SK-MEL-5 (cell line): ENCODE measurements around the gene NEO1. TPM values are rescaled to one million over a fixed set of nuclear protein-coding genes. Genes with fewer than 3 reads are reported as not detected.

Source experiments
- DNase-seq: peaks from one replicate; pipeline ENCODE4 v3.0.0-alpha.2; 2016; ENCODE audit warnings: low read depth, low spot score
- in situ Hi-C: cut with HindIII; loops from 2 replicates; pipeline ENCODE4 v1.10.0; 2016; ENCODE audit warnings: low sequenced_read_pairs, high pct_unique_total_duplicates, low pct_unique_long_range_greater_than_20kb
- total RNA-seq: library from RNA; depleted of rRNA; stranded (reverse); fragments of >200 nt; shearing (Covaris generic); gene quantifications from 2 replicates; pipeline ENCODE4 v1.2.3, GENCODE V29; 2014

NEO1 gene
- total RNA-seq, 1 experiment from 2014 or later, result 11.5 TPM

GRCh38 chr15:73052653-73053397, 562 bp downstream of the NEO1 start:
- peak; percentile 73 for DNase-seq
- in situ Hi-C loops, result no loop called here

- DNase-seq, result no peak
- in situ Hi-C loops, result no loop called here
Measured at GRCh38 chr15:73053398-73053723, 1.1 kb downstream of the NEO1 start.

- DNase-seq, result no peak
- in situ Hi-C loops, result no loop called here
Measured at GRCh38 chr15:73054417-73054953, 2.2 kb downstream of the NEO1 start.

GRCh38 chr15:73056460-73056859, 4.2 kb downstream of the NEO1 start:
- in situ Hi-C loops, result no loop called here
- DNase-seq, result no peak

- DNase-seq, result no peak
- in situ Hi-C loops, result no loop called here
Measured at GRCh38 chr15:73058437-73058836, 6.2 kb downstream of the NEO1 start.

DNA sequence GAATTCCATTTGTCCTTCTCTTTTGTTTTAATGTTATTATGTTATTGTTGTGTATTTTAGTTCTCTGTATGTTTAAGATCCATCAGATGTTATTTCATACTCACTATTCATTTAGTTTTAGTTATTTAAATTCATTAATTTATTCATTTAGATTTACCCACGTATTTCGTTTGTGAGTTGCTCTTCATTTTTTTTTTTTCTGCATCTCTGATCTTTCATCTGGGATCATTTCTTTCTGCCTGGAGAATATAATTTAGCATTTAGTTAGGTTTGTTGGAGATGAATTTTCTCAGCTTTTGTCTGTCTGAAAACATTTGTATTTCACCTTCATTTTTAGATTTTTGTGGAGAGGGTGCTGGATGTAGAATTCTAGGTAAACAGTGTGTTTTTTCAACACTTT, 12.9 kb downstream of the NEO1 start:
- in situ Hi-C loops, result no loop called here

DNA sequence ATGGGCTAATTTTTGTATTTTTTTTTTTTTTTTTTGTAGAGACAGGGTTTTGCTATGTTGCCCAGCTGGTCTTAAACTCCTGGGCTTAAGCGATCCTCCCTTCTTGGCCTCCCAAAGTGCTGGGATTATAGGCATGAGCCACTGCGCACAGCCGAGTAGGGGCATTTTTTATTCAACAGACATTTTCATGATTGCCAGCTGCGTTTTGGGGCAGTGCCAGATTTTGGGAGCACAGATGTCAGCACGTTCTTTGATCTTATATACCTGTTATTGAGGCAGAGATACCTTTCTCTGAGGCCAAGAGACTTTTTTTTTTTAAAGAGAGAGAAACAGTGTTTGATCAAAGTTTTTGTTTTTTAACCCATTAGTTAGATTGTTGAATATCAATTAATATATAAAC, 16.8 kb downstream of the NEO1 start:
- no peak for DNase-seq
- in situ Hi-C loops, result no loop called here

More for the DNA sequence above, 12.9 kb downstream of the NEO1 start:
- DNase-seq, result no peak

GRCh38 chr15:73072894-73073293, 20.6 kb downstream of the NEO1 start:
- no peak for DNase-seq
- in situ Hi-C loops, result no loop called here

DNA sequence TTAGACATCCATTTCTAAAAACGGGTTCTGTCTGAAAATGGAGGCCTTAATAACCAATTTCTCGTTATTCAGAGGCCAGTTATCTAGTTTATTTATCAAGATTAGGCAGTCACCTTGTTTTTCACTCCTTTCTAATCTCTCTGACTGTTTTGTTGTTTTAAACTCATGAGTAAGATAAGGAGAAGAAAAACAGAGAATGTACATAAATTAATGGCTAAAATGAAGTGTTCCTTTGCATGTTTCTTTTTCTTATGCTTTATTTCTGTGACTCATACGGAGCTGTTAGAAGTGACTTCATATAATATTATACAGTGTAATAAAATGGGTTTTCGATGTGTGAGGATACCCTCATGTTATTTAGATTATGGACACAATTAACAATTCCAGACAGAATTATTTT, 22.0 kb downstream of the NEO1 start:
- in situ Hi-C loops, result no loop called here

DNA sequence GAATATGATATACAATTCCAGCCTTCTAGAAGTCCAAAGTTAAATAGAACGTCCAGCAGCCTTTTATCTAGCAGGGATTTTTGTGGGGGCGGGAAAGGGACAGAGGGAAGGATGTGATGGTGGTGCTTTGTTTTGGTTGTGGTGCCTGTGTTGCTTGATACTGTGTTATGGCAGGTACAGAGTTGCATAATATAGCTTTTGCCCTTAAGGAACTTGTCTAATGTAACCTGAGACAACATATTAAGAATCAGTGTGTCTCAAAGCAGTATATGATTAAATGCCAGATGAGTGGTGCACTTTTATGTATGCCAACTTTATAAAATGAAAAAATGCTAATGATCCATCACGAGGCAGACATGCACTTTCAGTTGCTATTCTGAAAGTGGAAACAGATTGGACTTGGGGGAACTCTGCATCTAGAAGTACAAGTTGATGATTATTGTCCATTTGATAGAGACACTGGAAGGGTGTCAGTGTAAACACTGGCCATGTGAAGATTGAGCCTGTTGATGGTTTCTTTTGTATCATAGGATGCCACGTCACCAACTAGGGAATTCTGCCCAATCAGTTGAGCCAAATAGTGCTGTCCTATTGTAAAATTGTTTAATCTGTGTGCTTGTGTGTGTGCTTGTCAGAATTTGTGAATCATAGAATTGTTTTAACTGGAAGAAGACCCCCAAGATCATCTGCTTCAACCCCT, 23.0 kb downstream of the NEO1 start:
- peak; percentile 15 for DNase-seq
- in situ Hi-C loops, result no loop called here

More for the DNA sequence above, 22.0 kb downstream of the NEO1 start:
- DNase-seq, result no peak

DNA sequence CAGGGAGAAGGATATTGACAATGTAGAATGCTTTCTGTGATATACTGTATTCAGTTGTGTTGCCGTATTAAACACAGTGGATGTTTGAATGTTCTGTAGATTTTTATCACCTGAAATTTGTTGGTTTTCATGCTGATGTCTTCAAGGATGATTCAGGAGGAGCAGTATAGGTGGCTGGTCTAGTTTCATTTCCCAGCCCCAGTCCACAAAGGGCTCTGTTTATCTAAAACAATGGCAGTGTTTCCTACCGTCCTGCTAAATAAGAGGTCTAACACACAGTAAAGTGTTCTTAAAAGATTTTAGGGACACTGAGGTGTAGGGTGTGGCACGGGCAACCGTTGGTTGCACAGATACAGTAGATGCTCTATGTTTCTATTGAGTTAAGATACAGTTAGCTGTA, 26.0 kb downstream of the NEO1 start:
- in situ Hi-C loops, result no loop called here
- DNase-seq, result no peak

- no peak for DNase-seq
- in situ Hi-C loops, result no loop called here
Measured at GRCh38 chr15:73078722-73079121, 26.5 kb downstream of the NEO1 start.

DNA sequence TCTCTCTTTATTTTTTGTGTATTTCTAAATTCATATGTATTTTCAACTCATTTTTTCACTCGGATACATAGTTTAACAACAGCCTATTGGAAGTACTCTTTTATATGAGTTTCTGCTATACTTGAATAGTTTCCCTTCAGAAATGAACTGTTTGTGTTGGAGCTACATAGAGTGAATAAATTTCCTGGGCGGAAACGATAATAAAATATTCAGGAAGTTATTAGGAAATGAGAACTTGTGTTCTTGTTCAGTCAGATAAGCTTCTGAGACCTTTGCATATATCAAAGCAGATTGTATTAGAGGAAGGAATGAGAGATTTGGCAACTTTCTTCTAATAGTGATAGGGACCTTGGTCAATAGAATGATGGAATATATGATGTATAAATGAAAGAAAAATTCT, 27.3 kb downstream of the NEO1 start:
- in situ Hi-C loops, result no loop called here
- DNase-seq, result no peak

DNA sequence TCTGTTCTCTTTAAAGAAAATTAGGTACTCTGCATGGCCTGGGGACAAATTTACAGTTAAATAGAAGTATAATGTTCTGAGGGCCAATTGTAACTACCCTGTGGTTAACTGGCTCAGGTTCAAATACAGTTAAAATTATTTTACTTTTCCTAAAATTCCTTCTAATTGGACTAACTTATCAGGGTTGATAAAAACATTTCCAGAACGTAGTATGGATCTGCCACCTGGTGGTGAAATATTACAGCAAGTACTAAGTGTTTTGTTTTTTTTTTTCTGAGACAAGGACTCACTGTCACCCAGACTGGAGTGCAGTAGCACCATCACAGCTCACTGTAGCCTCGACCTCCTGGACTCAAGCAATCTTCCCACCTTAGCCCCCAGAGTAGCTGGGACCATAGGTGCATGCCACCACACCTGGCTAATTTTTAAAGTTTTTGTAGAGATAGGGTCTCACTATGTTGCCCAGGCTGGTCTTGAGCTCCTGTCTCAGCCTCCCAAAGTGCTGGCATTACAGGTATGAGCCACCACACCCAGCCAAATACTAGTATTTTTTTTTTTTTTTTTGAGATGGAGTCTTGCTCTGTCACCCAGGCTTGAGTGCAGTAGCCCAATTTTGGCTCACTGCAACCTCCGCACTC, 29.2 kb downstream of the NEO1 start:
- peak; percentile 76 for DNase-seq
- in situ Hi-C loops, result no loop called here

DNA sequence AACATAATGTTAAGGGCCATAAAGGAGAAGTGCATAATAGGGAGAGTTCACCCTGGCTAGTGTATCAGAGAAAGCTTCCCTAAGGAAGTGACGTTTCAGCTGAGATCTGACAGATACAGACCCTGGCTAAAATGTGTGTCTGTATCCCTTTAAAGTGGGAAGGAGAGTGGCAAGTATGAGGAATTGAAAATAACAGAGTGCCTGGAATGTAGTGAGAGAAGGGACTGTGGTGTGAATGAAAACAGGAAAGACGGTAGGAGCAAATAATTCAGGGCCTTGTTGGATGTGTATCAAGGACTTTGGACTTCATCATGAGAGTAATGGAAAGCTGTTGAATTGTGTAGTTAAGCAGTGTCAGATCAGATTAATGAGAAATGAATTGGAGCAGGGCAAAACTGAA, 30.5 kb downstream of the NEO1 start:
- in situ Hi-C loops, result no loop called here
- no peak for DNase-seq

GRCh38 chr15:73087098-73087497, 34.8 kb downstream of the NEO1 start:
- in situ Hi-C loops, result no loop called here

GRCh38 chr15:73105064-73105463, 52.8 kb downstream of the NEO1 start:
- in situ Hi-C loops, result no loop called here
- no peak for DNase-seq

More at GRCh38 chr15:73087098-73087497, 34.8 kb downstream of the NEO1 start:
- no peak for DNase-seq

- in situ Hi-C loops, result no loop called here
- DNase-seq, result no peak
Measured at GRCh38 chr15:73108676-73109075, 56.4 kb downstream of the NEO1 start.

DNA sequence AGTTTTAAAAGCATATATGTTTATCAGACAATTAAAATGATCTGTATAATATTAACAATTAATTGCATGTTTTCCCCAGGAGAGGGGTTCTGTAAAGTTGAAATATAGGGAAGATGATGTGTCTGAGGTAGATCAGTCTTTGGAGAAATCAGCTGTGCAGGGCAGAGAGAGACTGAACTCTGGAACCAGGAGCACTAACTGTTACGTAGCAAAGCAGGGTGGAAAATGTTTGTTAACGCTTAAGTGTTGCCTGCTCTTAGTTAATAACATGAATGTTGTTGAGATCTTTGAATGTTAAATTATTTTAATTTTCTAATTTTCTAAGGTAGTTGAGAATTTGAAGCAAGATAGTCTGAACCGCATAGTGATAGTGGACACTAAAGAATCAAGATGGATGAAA, 57.5 kb downstream of the NEO1 start:
- in situ Hi-C loops, result no loop called here

More for the DNA sequence above, 57.5 kb downstream of the NEO1 start:
- DNase-seq, result no peak
